Measurements from ENCODE around the gene ALPK1. TPM values are rescaled to one million over a fixed set of nuclear protein-coding genes. Genes with fewer than 3 reads are reported as not detected.
A peak's percentile ranks its signal among the peaks of the same experiment; 100 is the strongest.

Gene ALPK1
- total RNA-seq, 1 experiment from 2014 or later, result 11.8 TPM

DNA sequence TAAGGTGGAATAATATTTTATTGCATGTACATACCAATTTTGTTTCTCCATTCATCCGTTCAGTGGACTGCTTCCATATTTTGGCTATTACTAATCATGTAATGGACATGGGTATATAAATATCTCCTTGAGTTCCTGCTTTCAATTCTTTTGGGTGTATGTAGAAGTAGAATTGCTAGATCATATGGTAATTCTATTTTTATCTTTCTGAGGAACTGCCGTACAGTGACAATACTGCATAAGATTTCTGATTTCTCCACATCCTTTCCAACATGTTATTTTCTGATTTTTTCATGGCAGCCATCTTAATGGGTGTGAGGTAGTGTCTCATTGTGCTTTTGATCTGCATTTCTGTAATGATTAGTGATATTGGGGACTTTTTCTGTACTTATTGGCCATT lies 19.2 kb downstream of the ALPK1 start:
- no peaks in the 10 kb centered on the region for H3K36me3 ChIP-seq (ENCODE audit: insufficient read depth, low read length, poor library complexity, severe bottlenecking)
- H3K4me3 ChIP-seq (ENCODE audit: low read depth, low read length, poor library complexity, severe bottlenecking), result no peak overlapping the region
- ChIA-PET POLR2A (ENCODE audit: low non-redundant PET) (no interaction called here), CTCF (no interaction called here)
- H3K27me3 ChIP-seq (replicated peaks; ENCODE audit: insufficient read depth, low read depth, low read length, poor library complexity), result no peaks in the 10 kb centered on the region
- DNase-seq (ENCODE audit: low spot score), result no peak
- no peaks in the 10 kb centered on the region for H3K9me3 ChIP-seq (ENCODE audit: low read depth, low read length, poor library complexity, severe bottlenecking)
- BruUV-seq (replicated peaks), result no TSS peak
- H3K27ac ChIP-seq (ENCODE audit: low read depth, low read length, poor library complexity, severe bottlenecking), result no peak overlapping the region
- intact Hi-C loops (cut with micrococcal nuclease; ENCODE audit: unreplicated experiment), result no loop called here
- no peaks in the 10 kb centered on the region for H3K4me1 ChIP-seq (ENCODE audit: insufficient read depth, low read length, poor library complexity, severe bottlenecking)
- no peak for TF ChIP-seq EZH2 (IDR thresholded peaks at IDR 0.05; ENCODE audit: borderline replicate concordance, low read depth, low read length, poor library complexity, severe bottlenecking)
- TF ChIP-seq, protein P1, sequence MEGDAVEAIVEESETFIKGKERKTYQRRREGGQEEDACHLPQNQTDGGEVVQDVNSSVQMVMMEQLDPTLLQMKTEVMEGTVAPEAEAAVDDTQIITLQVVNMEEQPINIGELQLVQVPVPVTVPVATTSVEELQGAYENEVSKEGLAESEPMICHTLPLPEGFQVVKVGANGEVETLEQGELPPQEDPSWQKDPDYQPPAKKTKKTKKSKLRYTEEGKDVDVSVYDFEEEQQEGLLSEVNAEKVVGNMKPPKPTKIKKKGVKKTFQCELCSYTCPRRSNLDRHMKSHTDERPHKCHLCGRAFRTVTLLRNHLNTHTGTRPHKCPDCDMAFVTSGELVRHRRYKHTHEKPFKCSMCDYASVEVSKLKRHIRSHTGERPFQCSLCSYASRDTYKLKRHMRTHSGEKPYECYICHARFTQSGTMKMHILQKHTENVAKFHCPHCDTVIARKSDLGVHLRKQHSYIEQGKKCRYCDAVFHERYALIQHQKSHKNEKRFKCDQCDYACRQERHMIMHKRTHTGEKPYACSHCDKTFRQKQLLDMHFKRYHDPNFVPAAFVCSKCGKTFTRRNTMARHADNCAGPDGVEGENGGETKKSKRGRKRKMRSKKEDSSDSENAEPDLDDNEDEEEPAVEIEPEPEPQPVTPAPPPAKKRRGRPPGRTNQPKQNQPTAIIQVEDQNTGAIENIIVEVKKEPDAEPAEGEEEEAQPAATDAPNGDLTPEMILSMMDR (conservative IDR thresholded peaks at IDR 0.05; ENCODE audit: low read depth, low read length), result no peak

DNA sequence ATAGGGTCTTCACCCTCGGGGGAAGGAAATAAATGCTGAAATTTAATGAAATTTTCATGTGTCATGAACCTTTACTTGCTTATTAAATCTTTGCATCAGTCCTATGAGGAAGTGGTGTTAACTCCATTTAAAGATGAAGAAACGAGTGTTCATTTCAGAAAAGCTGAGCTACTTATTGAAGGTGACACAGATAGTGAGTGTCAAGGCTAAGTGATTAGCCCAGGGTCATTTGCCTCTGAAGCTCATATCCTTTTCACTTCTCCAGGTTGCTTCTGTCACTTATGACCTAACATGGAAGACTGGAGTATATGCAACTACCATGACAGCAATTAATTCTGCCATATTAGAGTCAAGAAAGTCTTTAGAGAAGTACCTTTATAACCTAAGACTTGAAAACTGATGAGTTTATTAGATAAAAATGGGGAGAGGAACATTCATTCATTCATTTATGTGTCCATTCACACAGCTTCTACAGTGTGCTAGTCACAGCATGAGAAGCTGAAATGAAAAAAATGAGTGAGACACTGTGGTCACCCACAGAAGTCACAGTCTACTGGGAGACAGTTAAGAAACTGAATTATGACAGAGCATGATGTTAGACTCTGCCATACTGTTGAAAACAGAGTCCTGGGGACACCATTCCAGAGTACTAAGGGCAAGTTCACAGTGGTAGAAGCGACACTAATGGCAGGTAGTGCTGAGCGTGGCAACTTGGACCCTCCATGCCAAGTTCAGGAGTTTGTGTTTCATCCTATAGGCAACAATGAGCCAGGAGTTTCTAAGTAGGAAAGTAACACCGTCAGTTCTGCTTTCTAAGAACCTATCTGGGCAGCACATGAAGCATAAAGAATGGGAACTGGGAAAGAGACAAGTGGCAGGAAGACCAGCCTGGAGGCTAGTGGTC lies 21.3 kb downstream of the ALPK1 start:
- Histone ChIP-seq H3K4me3 (ENCODE audit: low read depth, low read length, poor library complexity, severe bottlenecking) (no peak overlapping the region), H3K36me3 (ENCODE audit: insufficient read depth, low read length, poor library complexity, severe bottlenecking) (no peaks in the 10 kb centered on the region), H3K9me3 (ENCODE audit: low read depth, low read length, poor library complexity, severe bottlenecking) (no peaks in the 10 kb centered on the region), H3K27me3 (replicated peaks; ENCODE audit: insufficient read depth, low read depth, low read length, poor library complexity) (no peaks in the 10 kb centered on the region), H3K4me1 (ENCODE audit: insufficient read depth, low read length, poor library complexity, severe bottlenecking) (no peaks in the 10 kb centered on the region), H3K27ac (ENCODE audit: low read depth, low read length, poor library complexity, severe bottlenecking) (no peak overlapping the region)
- CTCF ChIA-PET, result no interaction called here
- POLR2A ChIA-PET (ENCODE audit: low non-redundant PET), result no interaction called here
- DNase-seq (ENCODE audit: low spot score), result no peak
- intact Hi-C loops (cut with micrococcal nuclease; ENCODE audit: unreplicated experiment), result no loop called here
- BruUV-seq (replicated peaks), result no TSS peak
- TF ChIP-seq, protein P1 (conservative IDR thresholded peaks at IDR 0.05; ENCODE audit: low read depth, low read length), result no peak
- no peak for TF ChIP-seq EZH2 (IDR thresholded peaks at IDR 0.05; ENCODE audit: borderline replicate concordance, low read depth, low read length, poor library complexity, severe bottlenecking)

DNA sequence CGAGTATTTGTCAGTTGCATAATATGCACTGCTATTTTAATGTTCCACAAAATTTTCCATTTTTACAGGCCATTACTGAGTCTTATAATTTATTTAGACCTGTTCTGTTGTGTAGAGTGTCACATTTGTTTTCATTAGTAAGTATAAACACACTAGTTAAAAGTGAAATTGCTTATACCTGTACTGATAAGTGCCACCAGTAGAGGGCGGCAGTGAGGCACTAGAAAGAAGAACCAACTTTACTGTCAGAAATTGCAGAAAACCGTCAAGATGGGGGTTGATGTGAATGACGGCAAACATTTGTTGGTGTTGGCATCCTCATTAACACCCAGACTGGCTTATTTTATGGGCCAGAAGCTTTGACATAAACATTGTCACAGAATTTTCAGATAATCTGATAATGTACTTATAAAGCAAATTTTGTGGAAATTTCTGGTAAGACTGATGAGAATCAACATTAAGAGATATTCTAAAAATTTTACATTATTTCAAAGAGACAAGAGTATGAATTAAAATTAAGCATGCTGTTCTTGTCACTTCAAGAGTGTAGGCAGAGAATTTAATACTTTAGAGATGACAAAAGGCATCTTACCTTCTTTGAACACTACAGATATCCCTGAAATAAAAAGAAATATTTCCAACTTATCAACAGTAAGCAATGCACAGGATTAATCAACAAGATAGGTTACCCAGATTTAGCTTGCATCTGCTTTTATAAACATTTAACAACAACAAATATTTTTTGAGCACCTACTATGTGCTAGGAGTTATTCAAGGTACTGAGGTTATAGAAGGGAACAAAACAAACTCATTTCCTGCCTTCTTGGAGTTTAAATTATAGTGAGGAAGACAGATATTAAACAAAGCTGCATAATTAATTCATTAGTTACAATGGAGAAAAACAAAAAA lies 24.9 kb downstream of the ALPK1 start:
- intact Hi-C loops (cut with micrococcal nuclease; ENCODE audit: unreplicated experiment), result no loop called here
- DNase-seq (ENCODE audit: low spot score), result peak; percentile 77
- POLR2A ChIA-PET (ENCODE audit: low non-redundant PET), result no interaction called here
- CTCF ChIA-PET, result no interaction called here
- Histone ChIP-seq H3K27ac (ENCODE audit: low read depth, low read length, poor library complexity, severe bottlenecking) (no peak overlapping the region), H3K27me3 (replicated peaks; ENCODE audit: insufficient read depth, low read depth, low read length, poor library complexity) (no peaks in the 10 kb centered on the region), H3K36me3 (ENCODE audit: insufficient read depth, low read length, poor library complexity, severe bottlenecking) (no peaks in the 10 kb centered on the region), H3K9me3 (ENCODE audit: low read depth, low read length, poor library complexity, severe bottlenecking) (no peaks in the 10 kb centered on the region), H3K4me3 (ENCODE audit: low read depth, low read length, poor library complexity, severe bottlenecking) (no peak overlapping the region), H3K4me1 (ENCODE audit: insufficient read depth, low read length, poor library complexity, severe bottlenecking) (no peaks in the 10 kb centered on the region)
- no TSS peak for BruUV-seq (replicated peaks)
- TF ChIP-seq EZH2 (IDR thresholded peaks at IDR 0.05; ENCODE audit: borderline replicate concordance, low read depth, low read length, poor library complexity, severe bottlenecking), result no peak
- TF ChIP-seq, protein P1 (conservative IDR thresholded peaks at IDR 0.05; ENCODE audit: low read depth, low read length), result peak; percentile 96

Data from A673 (cell line).